CD14-positive monocyte (primary cell): Measurements from ENCODE around the gene KRTAP2-1. TPM values are rescaled to one million over a fixed set of nuclear protein-coding genes. Genes with fewer than 3 reads are reported as not detected.
"Not testable (repeated sequence)": the region's sequence is repeated elsewhere in the genome, so short reads cannot be mapped to it uniquely, and the experiment has no call there.

Experiments used
- DNase-seq, 3 donors: peaks; one replicate each; pipeline ENCODE4 v3.0.0-alpha.2; 2011 to 2022
- H2AFZ ChIP-seq: 2 replicates; pipeline ENCODE4 v1.6.0; 2012; ENCODE audit warnings: mild to moderate bottlenecking, low read depth, low read length, inconsistent platforms; ENCODE audit not compliant: insufficient read depth, poor library complexity, severe bottlenecking
- H3K27ac ChIP-seq, 2 donors: 1 replicate in 1 of 2; 2 replicates in 1 of 2; pipeline ENCODE4 v1.5.1; 2012 to 2013; ENCODE audit warnings: low read length in 2 of 2, control low read depth in 1 of 2, inconsistent platforms in 1 of 2, low read depth in 1 of 2, mild to moderate bottlenecking in 1 of 2
- H3K27me3 ChIP-seq, 2 donors: one replicate each; pipeline versions ENCODE4 v1.6.0 to v1.6.1; 2011 to 2013; ENCODE audit warnings: low read length in 2 of 2; ENCODE audit not compliant: control insufficient read depth in 2 of 2, insufficient read depth in 2 of 2
- H3K36me3 ChIP-seq, 2 donors: replicated peaks in 1 of 2; 1 replicate in 1 of 2; 2 replicates in 1 of 2; pipeline versions ENCODE4 v1.5.1 to v1.6.1; 2012 to 2013; ENCODE audit warnings: low read length in 2 of 2, control low read depth in 1 of 2, inconsistent platforms in 1 of 2, mild to moderate bottlenecking in 1 of 2; ENCODE audit not compliant: insufficient read depth in 2 of 2, control insufficient read depth in 1 of 2
- H3K4me1 ChIP-seq, 2 donors: 1 replicate in 1 of 2; 2 replicates in 1 of 2; pipeline versions ENCODE4 v1.5.1 to v1.6.1; 2012 to 2013; ENCODE audit warnings: low read length in 2 of 2, control low read depth in 1 of 2, inconsistent platforms in 1 of 2, mild to moderate bottlenecking in 1 of 2, moderate library complexity in 1 of 2; ENCODE audit not compliant: insufficient read depth in 2 of 2, control insufficient read depth in 1 of 2
- H3K4me2 ChIP-seq: replicated peaks from 2 replicates; pipeline ENCODE3; 2012; ENCODE audit warnings: low read length, moderate library complexity, mild to moderate bottlenecking; ENCODE audit not compliant: poor library complexity, severe bottlenecking; ENCODE audit errors: extremely low read depth
- H3K4me3 ChIP-seq, 3 experiments: fragments of 200-600 bp in 1 of 3; sonication (generic) in 1 of 3; replicated peaks in 1 of 3; 1 replicate in 2 of 3; 2 replicates in 1 of 3; pipeline ENCODE4 v1.5.1; 2011 to 2013; ENCODE audit warnings: low read length in 3 of 3, mild to moderate bottlenecking in 3 of 3, control low read depth in 2 of 3, low read depth in 2 of 3, inconsistent platforms in 1 of 3, moderate library complexity in 1 of 3
- H3K79me2 ChIP-seq: 2 replicates; pipeline ENCODE4 v1.6.0; 2012; ENCODE audit warnings: mild to moderate bottlenecking, control low read depth, inconsistent platforms, low read length, moderate library complexity; ENCODE audit not compliant: insufficient read depth
- H3K9ac ChIP-seq: 2 replicates; pipeline ENCODE4 v1.6.0; 2017; ENCODE audit warnings: low read length, mild to moderate bottlenecking; ENCODE audit not compliant: insufficient read depth, poor library complexity, severe bottlenecking
- H3K9me3 ChIP-seq, 2 donors: replicated peaks in 1 of 2; 1 replicate in 1 of 2; 2 replicates in 1 of 2; pipeline versions ENCODE4 v1.5.1 to v1.6.1; 2012 to 2013; ENCODE audit warnings: low read length in 2 of 2, control low read depth in 1 of 2; ENCODE audit not compliant: control insufficient read depth in 1 of 2, insufficient read depth in 1 of 2
- H4K20me1 ChIP-seq: 2 replicates; pipeline ENCODE4 v1.6.0; 2012; ENCODE audit warnings: mild to moderate bottlenecking, low read length, control low read depth, moderate library complexity; ENCODE audit not compliant: insufficient read depth
- H3K27ac Mint-ChIP-seq, 7 donors: one replicate each; pipeline ENCODE4 v1.8.0; 2020; ENCODE audit warnings: mild to moderate bottlenecking in 7 of 7, mixed read lengths in 7 of 7, moderate library complexity in 6 of 7, inconsistent platforms in 2 of 7
- H3K27me3 Mint-ChIP-seq, 3 donors: one replicate each; pipeline ENCODE4 v1.8.0; 2021 to 2022; ENCODE audit warnings: low read depth in 3 of 3, mild to moderate bottlenecking in 3 of 3, mixed read lengths in 3 of 3, moderate library complexity in 3 of 3, inconsistent platforms in 1 of 3
- H3K36me3 Mint-ChIP-seq, 2 donors: one replicate each; pipeline ENCODE4 v1.8.0; 2020; ENCODE audit warnings: mixed read lengths in 2 of 2, inconsistent platforms in 1 of 2, mild to moderate bottlenecking in 1 of 2
- H3K4me1 Mint-ChIP-seq: one replicate; pipeline ENCODE4 v1.8.0; 2020; ENCODE audit warnings: mild to moderate bottlenecking, mixed read lengths
- H3K4me3 Mint-ChIP-seq, 2 donors: one replicate each; pipeline ENCODE4 v1.8.0; 2020; ENCODE audit warnings: mild to moderate bottlenecking in 2 of 2, mixed read lengths in 2 of 2, moderate library complexity in 1 of 2
- H3K9me3 Mint-ChIP-seq, 7 donors: one replicate each; pipeline ENCODE4 v1.8.0; 2020 to 2022; ENCODE audit warnings: mixed read lengths in 7 of 7, mild to moderate bottlenecking in 6 of 7, moderate library complexity in 6 of 7, inconsistent platforms in 2 of 7
- CTCF ChIP-seq: fragments of 200-600 bp; IDR thresholded peaks from one replicate; pipeline ENCODE4 v1.8.0; 2022; ENCODE audit warnings: antibody characterized with exemption, mild to moderate bottlenecking
- WGBS: methylation state at CpG from one replicate; pipeline ENCODE4 v1.1.5; 2013; ENCODE audit warnings: missing lambda C conversion rate; ENCODE audit not compliant: insufficient coverage; 5-methylcytosine and 5-hydroxymethylcytosine counted together
- intact Hi-C, 2 donors: fragments of 100-400 bp; cut with micrococcal nuclease; formaldehyde crosslinking; loops; one replicate each; pipeline versions ENCODE4 v1.15.0 to v1.15.1; 2023
- polyA plus RNA-seq, 3 donors: library from polyadenylated mRNA; depleted of rRNA in 1 of 3; unstranded in 2 of 3; stranded (reverse) in 1 of 3; fragments of 300-500 nt in 2 of 3; fragments of >200 nt in 1 of 3; fragmentation: Illumina TruSeq in 2 of 3; gene quantifications; 1 replicate in 2 of 3; 2 replicates in 1 of 3; pipeline ENCODE4 v1.2.3, GENCODE V29; 2012 to 2021

Gene KRTAP2-1
- polyA plus RNA-seq, 3 donors, result not detected

GRCh38 chr17:41084100-41084856 is 37.2 kb upstream of the KRTAP2-1 start, which contains the start of gene KRTAP4-7:
Gene KRTAP4-7, plus strand, starts transcription at chr17:41084150. Its CDS starts 57 bp downstream, at chr17:41084207.
- H4K20me1 ChIP-seq, H3K4me3 Mint-ChIP-seq, H3K79me2 ChIP-seq, intact Hi-C loops, H3K4me3 ChIP-seq, H3K4me1 Mint-ChIP-seq, H3K4me2 ChIP-seq, H3K4me1 ChIP-seq, H2AFZ ChIP-seq, H3K9me3 ChIP-seq, H3K27ac Mint-ChIP-seq, H3K27ac ChIP-seq, H3K36me3 ChIP-seq, H3K9ac ChIP-seq, H3K27me3 ChIP-seq, H3K36me3 Mint-ChIP-seq, DNase-seq, H3K9me3 Mint-ChIP-seq, H3K27me3 Mint-ChIP-seq: not testable (repeated sequence)
- WGBS, result 90% methylated on average over 9 of the region's 14 CpGs

- DNase-seq, H3K9me3 ChIP-seq, H3K27ac ChIP-seq, H3K4me1 Mint-ChIP-seq, H3K36me3 Mint-ChIP-seq, H3K4me1 ChIP-seq, H3K79me2 ChIP-seq, H3K27me3 ChIP-seq, H4K20me1 ChIP-seq, H2AFZ ChIP-seq, H3K4me3 ChIP-seq, H3K36me3 ChIP-seq, H3K27ac Mint-ChIP-seq, H3K9me3 Mint-ChIP-seq, H3K4me3 Mint-ChIP-seq, H3K4me2 ChIP-seq, H3K27me3 Mint-ChIP-seq, intact Hi-C loops, H3K9ac ChIP-seq: not testable (repeated sequence)
- no CpG with 5 or more reads among the region's 2 CpGs for WGBS
These were observed 36.3 kb upstream of the KRTAP2-1 start for GRCh38 chr17:41083427-41083826.

DNA sequence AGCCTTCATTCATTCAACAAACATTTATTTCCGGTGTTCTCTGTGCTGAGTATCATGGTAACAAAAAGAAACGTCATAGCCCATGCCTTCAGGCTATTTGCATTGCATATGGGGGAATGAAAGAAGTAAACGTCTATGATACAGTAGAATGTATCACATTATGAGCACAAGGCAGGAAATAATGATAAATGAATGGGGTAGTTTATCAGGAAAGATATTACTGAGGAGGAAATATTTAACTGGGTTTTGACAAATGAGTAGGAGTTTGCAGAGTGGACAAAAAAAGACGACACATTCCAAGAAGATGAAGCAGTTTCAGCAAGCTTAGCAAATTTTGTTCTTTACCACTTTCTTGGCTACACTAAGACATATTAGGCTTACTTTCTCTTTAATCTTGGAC is 35.5 kb upstream of the KRTAP2-1 start:
- H3K79me2 ChIP-seq, result no peaks in the 10 kb centered on the region
- H3K27me3 Mint-ChIP-seq, result peaks cover 0 to 2% (median under 1%) of the 10 kb centered on the region in 3 donors
- H3K4me1 Mint-ChIP-seq, result no peaks in the 10 kb centered on the region
- no peaks in the 10 kb centered on the region for H3K36me3 Mint-ChIP-seq
- H2AFZ ChIP-seq, result no peak overlapping the region
- no peaks in the 10 kb centered on the region for H3K4me1 ChIP-seq
- H3K27me3 ChIP-seq, result no peaks in the 10 kb centered on the region
- no peak overlapping the region for H3K9ac ChIP-seq
- H3K27ac ChIP-seq, result no peak overlapping the region
- no peak overlapping the region for H3K4me3 ChIP-seq
- H3K9me3 Mint-ChIP-seq, result peaks cover 0 to 5% (median 0%) of the 10 kb centered on the region in 7 donors
- H3K4me2 ChIP-seq, result no peak overlapping the region
- H3K4me3 Mint-ChIP-seq, result no peak overlapping the region
- no peak overlapping the region for H3K27ac Mint-ChIP-seq
- DNase-seq, result no peak
- H3K36me3 ChIP-seq, result no peaks in the 10 kb centered on the region
- WGBS, result 95% methylated on average over 2 of the region's 4 CpGs
- intact Hi-C loops, result no loop called here
- H4K20me1 ChIP-seq, result no peaks in the 10 kb centered on the region
- TF ChIP-seq CTCF, result no peak
- no peaks in the 10 kb centered on the region for H3K9me3 ChIP-seq
